Heart left ventricle (tissue), 16 donors: ENCODE measurements around the gene GLUL. TPM values are rescaled to one million over a fixed set of nuclear protein-coding genes. Genes with fewer than 3 reads are reported as not detected.

Experiments
- ATAC-seq, 4 donors: fragments of 200-7000 bp; cut with Tn5 transposase; one replicate each; pipeline ENCODE4 v1.9.1; 2020 to 2022; ENCODE audit warnings: moderate library complexity in 4 of 4, mild to moderate bottlenecking in 3 of 4, moderate number of reproducible peaks in 1 of 4
- DNase-seq, 5 donors: peaks; one replicate each; pipeline ENCODE4 v3.0.0-alpha.2; 2020
- H3K27ac ChIP-seq, 12 donors: fragments of 200-600 bp; sonication (generic) in 4 of 12; one replicate each; pipeline versions ENCODE4 v1.5.0 to v1.8.0; 2016 to 2022; ENCODE audit warnings: mild to moderate bottlenecking in 2 of 12
- H3K27me3 ChIP-seq, 9 donors: fragments of 200-600 bp; sonication (generic) in 2 of 9; one replicate each; pipeline versions ENCODE4 v1.5.1 to v1.8.0; 2016 to 2022; ENCODE audit warnings: mild to moderate bottlenecking in 3 of 9
- H3K36me3 ChIP-seq, 9 donors: fragments of 200-600 bp; sonication (generic) in 2 of 9; one replicate each; pipeline versions ENCODE4 v1.5.0 to v1.8.0; 2018 to 2022; ENCODE audit warnings: mild to moderate bottlenecking in 2 of 9
- H3K4me1 ChIP-seq, 12 donors: fragments of 200-600 bp; sonication (generic) in 4 of 12; one replicate each; pipeline versions ENCODE4 v1.5.0 to v1.8.0; 2016 to 2022; ENCODE audit warnings: mild to moderate bottlenecking in 3 of 12
- H3K4me3 ChIP-seq, 12 donors: fragments of 200-600 bp; sonication (generic) in 4 of 12; one replicate each; pipeline versions ENCODE4 v1.5.0 to v1.8.0; 2017 to 2022; ENCODE audit warnings: mild to moderate bottlenecking in 9 of 12, moderate library complexity in 4 of 12
- H3K9me3 ChIP-seq, 12 donors: fragments of 200-600 bp; sonication (generic) in 4 of 12; one replicate each; pipeline versions ENCODE4 v1.5.0 to v1.8.0; 2016 to 2022; ENCODE audit warnings: mild to moderate bottlenecking in 1 of 12
- POLR2A ChIP-seq, 2 donors: fragments of 450-650 bp; IDR thresholded peaks; one replicate each; pipeline ENCODE4 v1.6.1; 2017; ENCODE audit warnings: antibody characterized with exemption in 2 of 2, mild to moderate bottlenecking in 2 of 2, moderate library complexity in 2 of 2
- WGBS, 4 donors: extraction: QIAGEN DNeasy Blood & Tissue Kit in 2 of 4; methylation state at CpG; one replicate each; pipeline versions ENCODE4 v1.1.5 to v1.1.7; 2013 to 2018; 5-methylcytosine and 5-hydroxymethylcytosine counted together
- intact Hi-C, 10 donors: fragments of 100-400 bp; cut with DNase I; formaldehyde crosslinking; loops; one replicate each; pipeline versions ENCODE4 v1.11.1 to v1.14.2; 2022
- polyA plus RNA-seq, 2 donors: library from polyadenylated mRNA; stranded (reverse); fragments of 200-250 nt; gene quantifications; one replicate each; pipeline ENCODE4 v1.2.3, GENCODE V29; 2013
- total RNA-seq, 9 donors: library from RNA; depleted of rRNA in 2 of 9; stranded (reverse); fragments of >200 nt in 2 of 9; fragmentation: NEBNext Ultra II Directional in 3 of 9; extraction: Animal tissue kit (Norgen Biotek cat#: 25700) in 3 of 9; gene quantifications; one replicate each; pipeline versions ENCODE4 v1.1.0 to v1.2.4, GENCODE V29; 2016 to 2023
- TF ChIP-seq, protein P1 (sequence below), 12 donors: fragments of 200-600 bp; sonication (generic) in 4 of 12; IDR thresholded peaks; one replicate each; pipeline versions ENCODE4 v1.5.0 to v1.8.0; 2018 to 2022; ENCODE audit warnings: antibody characterized with exemption in 12 of 12, mild to moderate bottlenecking in 5 of 12
- donor health status: ischemic (EF 13 %, LVEDD 7.1; RV severe dilation, severe dysfunction).
- donor health status: healthy with polysubstance abuse.
- donor health status: DM: no; HTN: yes; CAD: no.
- donor health status: DM: no; HTN: no; CAD: no.
- donor health status: ischemic (EF 25% LVEDD 6.9; RV normal size, moderate dysfunction).
- donor health status: ischemic (EF 25% LVEDD 5.7; RV mildly dilated, moderate dysfunction).
- donor health status: healthy.
- donor health status: DM: yes; HTN: yes; CAD: no.
- donor health status: ischemic (EF 35%, LVEDD 5.7; RV mildly dilated, moderate dysfunction).
- donor health status: nonischemic (EF 11% LVEDD 7.7; RV severe dilation, severe dysfunction).
- donor health status: DM: yes; HTN: yes; CAD: no.
- donor health status: PGD.
- donor health status: ischemic (EF 29% LVEDD 5.4; RV normal size, mild dysfunction).
- donor health status: nonischemic (EF 23%, LVEDD 6.1; RV moderate dilation, normal function).

GLUL gene
- total and polyA plus RNA-seq, 11 donors, result 92.6 to 1,145 (median 520) TPM

DNA sequence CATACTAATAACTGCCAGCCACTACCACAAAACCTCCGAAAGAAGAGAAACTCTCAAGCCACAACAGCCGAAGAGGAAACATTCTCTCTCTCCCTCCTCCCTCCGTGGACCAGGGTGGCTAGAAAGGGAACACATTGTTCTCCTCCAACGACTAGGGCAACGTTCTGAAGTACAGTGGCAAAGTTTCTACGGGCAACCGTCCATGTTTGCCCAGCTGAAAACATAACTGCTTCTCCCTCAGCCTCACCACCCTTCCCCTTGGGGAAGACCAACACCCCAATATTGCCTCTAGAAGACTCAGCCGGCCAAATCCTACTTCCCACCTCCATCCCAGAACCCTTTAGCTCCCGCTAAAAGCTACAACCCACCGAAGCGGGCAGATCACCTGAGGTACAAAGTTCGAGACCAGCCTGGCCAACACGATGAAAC lies 2.0 kb downstream of the GLUL start:
- ATAC-seq (peak in 3 of 4 donors; percentile 1 to 30 (median 9)), DNase-seq (peak in 4 of 5 donors; percentile 17 to 48 (median 44))
- WGBS, 4 donors, result 3 to 9% (median 5%) methylated on average over 11 to 13 of the region's 13 CpGs
- TF ChIP-seq, protein P1, sequence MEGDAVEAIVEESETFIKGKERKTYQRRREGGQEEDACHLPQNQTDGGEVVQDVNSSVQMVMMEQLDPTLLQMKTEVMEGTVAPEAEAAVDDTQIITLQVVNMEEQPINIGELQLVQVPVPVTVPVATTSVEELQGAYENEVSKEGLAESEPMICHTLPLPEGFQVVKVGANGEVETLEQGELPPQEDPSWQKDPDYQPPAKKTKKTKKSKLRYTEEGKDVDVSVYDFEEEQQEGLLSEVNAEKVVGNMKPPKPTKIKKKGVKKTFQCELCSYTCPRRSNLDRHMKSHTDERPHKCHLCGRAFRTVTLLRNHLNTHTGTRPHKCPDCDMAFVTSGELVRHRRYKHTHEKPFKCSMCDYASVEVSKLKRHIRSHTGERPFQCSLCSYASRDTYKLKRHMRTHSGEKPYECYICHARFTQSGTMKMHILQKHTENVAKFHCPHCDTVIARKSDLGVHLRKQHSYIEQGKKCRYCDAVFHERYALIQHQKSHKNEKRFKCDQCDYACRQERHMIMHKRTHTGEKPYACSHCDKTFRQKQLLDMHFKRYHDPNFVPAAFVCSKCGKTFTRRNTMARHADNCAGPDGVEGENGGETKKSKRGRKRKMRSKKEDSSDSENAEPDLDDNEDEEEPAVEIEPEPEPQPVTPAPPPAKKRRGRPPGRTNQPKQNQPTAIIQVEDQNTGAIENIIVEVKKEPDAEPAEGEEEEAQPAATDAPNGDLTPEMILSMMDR (IDR thresholded peaks at IDR 0.05), result no peak
- TF ChIP-seq POLR2A (IDR thresholded peaks at IDR 0.05), result no peak
- Histone ChIP-seq H3K27ac (peak overlapping the region; percentile 93 to 100 (median 99)), H3K4me1 (peaks cover 0 to 62% (median 35%) of the 10 kb centered on the region in 12 donors), H3K36me3 (peaks cover 6 to 53% (median 43%) of the 10 kb centered on the region in 9 donors), H3K9me3 (no peaks in the 10 kb centered on the region), H3K4me3 (peak overlapping the region; percentile 65 to 97 (median 90)), H3K27me3 (no peaks in the 10 kb centered on the region)
- intact Hi-C loops, result loop anchor here in 8 of 10 donors (2.0 to 10.0 kb wide), 10 partner anchors 52 to 245 kb away; no protein-coding TSS in a partner anchor

DNA sequence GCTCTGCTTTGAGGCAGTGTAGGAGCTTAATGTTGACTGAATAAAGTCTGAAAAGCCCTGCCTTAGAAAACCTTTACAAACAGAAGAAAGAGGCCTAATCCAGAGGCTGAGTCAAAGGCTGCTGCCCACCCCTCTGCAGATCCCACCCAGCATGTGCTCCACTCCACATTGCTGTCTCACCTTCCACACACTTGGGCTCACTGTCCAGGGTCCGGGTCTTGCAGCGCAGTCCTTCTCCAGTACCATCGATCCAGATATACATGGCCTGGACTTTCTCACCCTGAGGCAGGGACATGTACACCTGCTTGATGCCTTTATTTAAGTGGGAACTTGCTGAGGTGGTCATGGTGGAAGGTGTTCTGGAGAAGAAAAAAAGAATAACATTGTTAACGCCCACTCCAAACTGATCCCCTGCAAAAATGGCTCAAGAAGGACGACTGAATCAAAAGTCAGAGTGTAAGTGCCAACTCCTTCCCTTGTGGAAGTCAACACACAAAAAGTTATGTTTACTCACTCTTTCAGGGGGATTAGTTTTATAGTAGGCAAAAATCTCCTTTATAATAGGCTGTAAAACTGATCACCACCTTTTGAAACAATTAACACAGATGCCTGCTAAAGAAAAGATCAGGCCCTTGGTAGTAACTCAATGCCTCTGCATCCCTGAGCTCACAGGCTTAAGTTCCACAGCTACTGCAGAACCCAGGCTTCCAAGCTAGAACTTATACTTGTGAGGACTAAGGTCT lies 3.0 kb downstream of the GLUL start:
- H3K27me3 ChIP-seq, result no peaks in the 10 kb centered on the region
- intact Hi-C loops, result no loop called here
- H3K4me3 ChIP-seq, result peak overlapping the region; percentile 65 to 97 (median 90)
- peaks cover 0 to 56% (median 35%) of the 10 kb centered on the region in 12 donors for H3K4me1 ChIP-seq
- H3K27ac ChIP-seq, result peak overlapping the region in 11 of 12 donors; percentile 93 to 100 (median 99)
- H3K36me3 ChIP-seq, result peaks cover 6 to 64% (median 53%) of the 10 kb centered on the region in 9 donors
- DNase-seq, result no peak
- 44 to 60% (median 49%) methylated on average over 5 of the region's 5 CpGs for WGBS, 4 donors
- H3K9me3 ChIP-seq, result no peaks in the 10 kb centered on the region
- TF ChIP-seq, protein P1 (IDR thresholded peaks at IDR 0.05), result no peak
- no peak for TF ChIP-seq POLR2A (IDR thresholded peaks at IDR 0.05)
- no peak for ATAC-seq

DNA sequence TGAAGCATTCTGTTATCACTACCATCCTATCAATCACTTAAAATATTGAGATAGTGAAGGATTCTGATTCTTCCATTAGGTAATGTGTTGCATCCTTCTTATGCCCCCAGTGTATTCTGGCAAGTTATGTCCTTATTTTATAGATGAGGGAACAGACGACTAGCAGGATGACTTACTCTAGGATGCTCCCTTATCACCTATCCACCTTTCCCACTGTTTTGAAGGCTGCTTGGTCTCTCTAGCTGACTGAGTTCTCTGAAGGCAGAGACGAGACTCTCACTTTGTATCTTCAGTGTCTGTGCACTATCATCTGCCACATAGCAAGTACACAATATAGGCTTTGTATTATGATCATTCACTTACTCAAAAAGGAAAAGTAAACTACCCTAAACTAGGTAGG lies 4.0 kb downstream of the GLUL start:
- Histone ChIP-seq H3K27ac (peak overlapping the region in 4 of 12 donors; percentile 12 to 99 (median 95)), H3K27me3 (no peaks in the 10 kb centered on the region), H3K4me1 (peaks cover 0 to 61% (median 32%) of the 10 kb centered on the region in 12 donors), H3K36me3 (peaks cover 6 to 74% (median 63%) of the 10 kb centered on the region in 9 donors), H3K9me3 (no peaks in the 10 kb centered on the region), H3K4me3 (peak overlapping the region in 6 of 12 donors; percentile 19 to 97 (median 90))
- intact Hi-C loops, result no loop called here
- TF ChIP-seq POLR2A (IDR thresholded peaks at IDR 0.05), result no peak
- TF ChIP-seq, protein P1 (IDR thresholded peaks at IDR 0.05), result no peak
- no peak for DNase-seq
- no peak for ATAC-seq
- WGBS, 4 donors, result 51 to 64% (median 54%) methylated on average over 2 of the region's 2 CpGs

DNA sequence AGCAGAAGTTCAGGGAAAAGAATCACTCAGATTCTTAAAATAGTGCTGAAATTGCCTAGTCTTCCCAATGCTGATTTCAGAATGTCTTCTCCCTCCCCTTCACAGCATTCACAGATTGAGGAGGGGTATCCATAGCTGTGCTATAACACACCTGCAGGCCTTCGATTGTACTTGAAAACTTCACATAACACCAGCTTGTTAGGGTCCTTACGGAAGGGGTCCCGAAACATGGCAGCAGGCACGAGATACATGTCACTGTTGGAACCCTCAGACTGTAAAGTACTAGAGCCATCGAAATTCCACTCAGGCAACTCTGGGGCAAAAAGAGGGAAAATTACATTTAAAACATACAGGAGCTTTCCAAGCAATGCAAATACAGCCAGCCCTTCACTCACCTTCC lies 4.6 kb downstream of the GLUL start:
- Histone ChIP-seq H3K4me1 (peaks cover 0 to 66% (median 29%) of the 10 kb centered on the region in 12 donors), H3K9me3 (no peaks in the 10 kb centered on the region), H3K27ac (peak overlapping the region in 5 of 12 donors; percentile 15 to 97 (median 38)), H3K27me3 (no peaks in the 10 kb centered on the region), H3K36me3 (peaks cover 6 to 80% (median 69%) of the 10 kb centered on the region in 9 donors), H3K4me3 (peak overlapping the region in 5 of 12 donors; percentile 1 to 90 (median 11))
- no peak for ATAC-seq
- TF ChIP-seq, protein P1 (IDR thresholded peaks at IDR 0.05), result no peak
- no peak for TF ChIP-seq POLR2A (IDR thresholded peaks at IDR 0.05)
- 62 to 75% (median 70%) methylated on average over 5 of the region's 5 CpGs for WGBS, 4 donors
- intact Hi-C loops, result no loop called here
- no peak for DNase-seq
